Fibroblast of lung (primary cell): ENCODE results near the gene METTL14.

Experiments used
- EZH2 ChIP-seq: IDR thresholded peaks from 2 replicates; pipeline ENCODE4 v1.5.1; 2012; ENCODE audit warnings: low read length, control low read depth, mild to moderate bottlenecking; ENCODE audit errors: missing control alignments
- TF ChIP-seq, protein P1 (sequence below), 2 donors: IDR thresholded peaks in 1 of 2; conservative IDR thresholded peaks in 1 of 2; 1 replicate in 1 of 2; 2 replicates in 1 of 2; pipeline ENCODE4 v1.5.1; 2011 to 2012; ENCODE audit warnings: low read length in 2 of 2, control low read depth in 1 of 2, inconsistent platforms in 1 of 2, low read depth in 1 of 2, mild to moderate bottlenecking in 1 of 2

DNA sequence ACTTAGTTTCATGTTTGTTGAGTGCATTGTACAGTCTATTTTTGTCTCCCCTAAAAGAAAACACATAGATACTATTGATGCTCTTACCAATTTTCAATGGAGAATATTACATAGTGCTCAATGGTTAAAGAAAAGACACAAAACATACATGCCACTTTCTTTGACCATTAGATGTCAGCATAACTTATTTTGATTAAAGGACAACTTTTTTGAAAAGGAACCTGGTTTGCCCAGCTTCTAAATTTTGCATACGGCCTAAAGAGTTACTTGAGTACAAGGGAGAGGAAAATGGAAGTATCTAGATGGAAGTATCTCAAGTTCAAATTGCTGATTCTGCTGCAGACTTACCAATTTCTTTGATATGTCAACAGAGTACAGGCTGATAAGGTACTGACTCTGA lies 68.5 kb downstream of the METTL14 start:
- TF ChIP-seq, protein P1, sequence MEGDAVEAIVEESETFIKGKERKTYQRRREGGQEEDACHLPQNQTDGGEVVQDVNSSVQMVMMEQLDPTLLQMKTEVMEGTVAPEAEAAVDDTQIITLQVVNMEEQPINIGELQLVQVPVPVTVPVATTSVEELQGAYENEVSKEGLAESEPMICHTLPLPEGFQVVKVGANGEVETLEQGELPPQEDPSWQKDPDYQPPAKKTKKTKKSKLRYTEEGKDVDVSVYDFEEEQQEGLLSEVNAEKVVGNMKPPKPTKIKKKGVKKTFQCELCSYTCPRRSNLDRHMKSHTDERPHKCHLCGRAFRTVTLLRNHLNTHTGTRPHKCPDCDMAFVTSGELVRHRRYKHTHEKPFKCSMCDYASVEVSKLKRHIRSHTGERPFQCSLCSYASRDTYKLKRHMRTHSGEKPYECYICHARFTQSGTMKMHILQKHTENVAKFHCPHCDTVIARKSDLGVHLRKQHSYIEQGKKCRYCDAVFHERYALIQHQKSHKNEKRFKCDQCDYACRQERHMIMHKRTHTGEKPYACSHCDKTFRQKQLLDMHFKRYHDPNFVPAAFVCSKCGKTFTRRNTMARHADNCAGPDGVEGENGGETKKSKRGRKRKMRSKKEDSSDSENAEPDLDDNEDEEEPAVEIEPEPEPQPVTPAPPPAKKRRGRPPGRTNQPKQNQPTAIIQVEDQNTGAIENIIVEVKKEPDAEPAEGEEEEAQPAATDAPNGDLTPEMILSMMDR (conservative IDR thresholded peaks at IDR 0.05 in 1 of 2, IDR thresholded peaks at IDR 0.05 in 1 of 2; ENCODE audit: low read depth in 1 of 2, low read length in 2 of 2): peak in 1 of 2 donors; percentile 1
- TF ChIP-seq EZH2: no peak
